Thyroid gland (tissue), 4 donors: ENCODE data around the gene CTIF. TPM values are rescaled to one million over a fixed set of nuclear protein-coding genes. Genes with fewer than 3 reads are reported as not detected.
A peak's percentile ranks its signal among the peaks of the same experiment; 100 is the strongest.

Source experiments
- DNase-seq, 2 donors: peaks; one replicate each; pipeline ENCODE4 v3.0.0-alpha.2; 2019
- H3K27ac ChIP-seq, 3 donors: fragments of 200-600 bp; sonication (generic); 1 replicate in 2 of 3; 2 replicates in 1 of 3; pipeline ENCODE4 v1.5.1; 2016 to 2019; ENCODE audit warnings: mild to moderate bottlenecking in 1 of 3, moderate library complexity in 1 of 3
- H3K27me3 ChIP-seq: fragments of 200-600 bp; sonication (generic); one replicate; pipeline ENCODE4 v1.5.1; 2019
- H3K36me3 ChIP-seq, 2 donors: fragments of 200-600 bp; sonication (generic); one replicate each; pipeline ENCODE4 v1.5.1; 2016 to 2019
- H3K4me1 ChIP-seq, 2 donors: fragments of 200-600 bp; sonication (generic); one replicate each; pipeline ENCODE4 v1.5.1; 2017 to 2019
- H3K4me3 ChIP-seq, 3 donors: fragments of 200-600 bp; sonication (generic); replicated peaks in 1 of 3; 1 replicate in 2 of 3; 2 replicates in 1 of 3; pipeline ENCODE4 v1.5.1; 2016; ENCODE audit warnings: mild to moderate bottlenecking in 1 of 3
- H3K9me3 ChIP-seq: fragments of 200-600 bp; sonication (generic); one replicate; pipeline ENCODE4 v1.5.1; 2017
- CTCF ChIP-seq, 6 experiments: fragments of 200-600 bp in 3 of 6; fragments of 450-650 bp in 3 of 6; sonication (generic) in 3 of 6; IDR thresholded peaks; one replicate each; pipeline ENCODE4 v1.5.1; 2016 to 2019; ENCODE audit warnings: antibody characterized with exemption in 6 of 6, mild to moderate bottlenecking in 2 of 6, inconsistent platforms in 1 of 6, moderate library complexity in 1 of 6
- POLR2A ChIP-seq, 2 donors: fragments of 450-650 bp; IDR thresholded peaks; one replicate each; pipeline ENCODE4 v1.6.1; 2017; ENCODE audit warnings: antibody characterized with exemption in 2 of 2, mild to moderate bottlenecking in 2 of 2, moderate library complexity in 1 of 2
- WGBS, 2 donors: methylation state at CpG; one replicate each; pipeline ENCODE4 v1.1.5; 2017; 5-methylcytosine and 5-hydroxymethylcytosine counted together
- intact Hi-C: fragments of 100-400 bp; cut with DNase I; formaldehyde crosslinking; loops from one replicate; pipeline ENCODE4 v1.15.1; 2023
- total RNA-seq, 4 donors: library from RNA; depleted of rRNA; stranded (reverse); fragments of >200 nt; gene quantifications; one replicate each; pipeline ENCODE4 v1.2.3, GENCODE V29; 2016

CTIF gene
- total RNA-seq, 4 donors from 2014 or later = 18.7 to 29.8 (median 23.6) TPM

- whole genome bisulfite sequencing, 2 donors = 93 to 99% methylated on average over 5 of the region's 5 CpGs
- no peak overlapping the region for H3K4me3 ChIP-seq
- no peaks in the 10 kb centered on the region for H3K36me3 ChIP-seq
- peak in 1 of 2 donors; percentile 1 for DNase-seq
- TF ChIP-seq POLR2A (IDR thresholded peaks at IDR 0.05) (no peak), CTCF (IDR thresholded peaks at IDR 0.05) (no peak)
- H3K27me3 ChIP-seq = no peaks in the 10 kb centered on the region
- intact Hi-C loops = no loop called here
- no peaks in the 10 kb centered on the region for H3K9me3 ChIP-seq
- H3K27ac ChIP-seq = no peak overlapping the region
- peaks cover 0 to 8% of the 10 kb centered on the region in 2 donors for H3K4me1 ChIP-seq
Observed at GRCh38 chr18:48815581-48816324, 276.9 kb downstream of the CTIF start.

DNA sequence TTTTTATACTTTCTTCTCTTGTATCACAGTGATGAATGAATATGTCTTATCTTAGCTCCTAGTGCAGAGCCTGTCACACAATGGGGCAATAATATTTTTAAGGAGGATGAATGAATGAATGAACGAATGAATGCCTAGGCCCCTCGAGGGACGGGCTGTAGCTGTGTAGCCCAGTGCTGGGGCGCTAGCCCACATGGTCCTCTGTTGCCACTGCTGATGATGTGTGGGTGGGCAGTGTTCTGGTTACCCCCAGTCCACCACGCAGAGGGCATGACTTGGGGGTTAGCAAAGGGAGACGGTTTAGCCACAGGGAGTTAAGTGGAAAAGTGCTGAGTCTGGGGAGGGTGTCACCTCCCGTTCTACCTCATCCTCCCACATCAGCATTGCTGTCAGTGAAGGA is 277.7 kb downstream of the CTIF start:
- 76 to 83% methylated on average over 7 of the region's 7 CpGs for WGBS, 2 donors
- no peak for DNase-seq
- H3K27me3 ChIP-seq = no peaks in the 10 kb centered on the region
- no peak overlapping the region for H3K4me3 ChIP-seq
- no peaks in the 10 kb centered on the region for H3K9me3 ChIP-seq
- intact Hi-C loops = no loop called here
- no peak for TF ChIP-seq CTCF (IDR thresholded peaks at IDR 0.05)
- no peak for TF ChIP-seq POLR2A (IDR thresholded peaks at IDR 0.05)
- H3K4me1 ChIP-seq = peaks cover 0 to 8% of the 10 kb centered on the region in 2 donors
- H3K36me3 ChIP-seq = no peaks in the 10 kb centered on the region
- no peak overlapping the region for H3K27ac ChIP-seq

GRCh38 chr18:48817021-48817461 is 278.2 kb downstream of the CTIF start:
- intact Hi-C loops = no loop called here
- no peaks in the 10 kb centered on the region for H3K27me3 ChIP-seq
- H3K4me3 ChIP-seq = no peak overlapping the region
- 71 to 90% methylated on average over 4 to 7 of the region's 17 CpGs for WGBS, 2 donors
- peak in 1 of 2 donors; percentile 1 for DNase-seq
- no peaks in the 10 kb centered on the region for H3K36me3 ChIP-seq
- TF ChIP-seq CTCF (IDR thresholded peaks at IDR 0.05) (no peak), POLR2A (IDR thresholded peaks at IDR 0.05) (no peak)
- no peaks in the 10 kb centered on the region for H3K9me3 ChIP-seq
- peaks cover 0 to 8% of the 10 kb centered on the region in 2 donors for H3K4me1 ChIP-seq
- H3K27ac ChIP-seq = no peak overlapping the region

- no peak overlapping the region for H3K27ac ChIP-seq
- WGBS, 2 donors = 92 to 94% methylated on average over 18 of the region's 18 CpGs
- H3K27me3 ChIP-seq = no peaks in the 10 kb centered on the region
- no peak overlapping the region for H3K4me3 ChIP-seq
- peaks cover 0 to 3% of the 10 kb centered on the region in 2 donors for H3K4me1 ChIP-seq
- no peaks in the 10 kb centered on the region for H3K9me3 ChIP-seq
- H3K36me3 ChIP-seq = no peaks in the 10 kb centered on the region
- intact Hi-C loops = no loop called here
- TF ChIP-seq POLR2A (IDR thresholded peaks at IDR 0.05) (no peak), CTCF (IDR thresholded peaks at IDR 0.05) (no peak)
- DNase-seq = peak in 1 of 2 donors; percentile 0
Observed at GRCh38 chr18:48818329-48819254, 279.8 kb downstream of the CTIF start.
